Measurements from ENCODE around the gene EHF. TPM values are rescaled to one million over a fixed set of nuclear protein-coding genes. Genes with fewer than 3 reads are reported as not detected.

Gene EHF
- total RNA-seq, 1 donor from 2014 or later: not detected

DNA sequence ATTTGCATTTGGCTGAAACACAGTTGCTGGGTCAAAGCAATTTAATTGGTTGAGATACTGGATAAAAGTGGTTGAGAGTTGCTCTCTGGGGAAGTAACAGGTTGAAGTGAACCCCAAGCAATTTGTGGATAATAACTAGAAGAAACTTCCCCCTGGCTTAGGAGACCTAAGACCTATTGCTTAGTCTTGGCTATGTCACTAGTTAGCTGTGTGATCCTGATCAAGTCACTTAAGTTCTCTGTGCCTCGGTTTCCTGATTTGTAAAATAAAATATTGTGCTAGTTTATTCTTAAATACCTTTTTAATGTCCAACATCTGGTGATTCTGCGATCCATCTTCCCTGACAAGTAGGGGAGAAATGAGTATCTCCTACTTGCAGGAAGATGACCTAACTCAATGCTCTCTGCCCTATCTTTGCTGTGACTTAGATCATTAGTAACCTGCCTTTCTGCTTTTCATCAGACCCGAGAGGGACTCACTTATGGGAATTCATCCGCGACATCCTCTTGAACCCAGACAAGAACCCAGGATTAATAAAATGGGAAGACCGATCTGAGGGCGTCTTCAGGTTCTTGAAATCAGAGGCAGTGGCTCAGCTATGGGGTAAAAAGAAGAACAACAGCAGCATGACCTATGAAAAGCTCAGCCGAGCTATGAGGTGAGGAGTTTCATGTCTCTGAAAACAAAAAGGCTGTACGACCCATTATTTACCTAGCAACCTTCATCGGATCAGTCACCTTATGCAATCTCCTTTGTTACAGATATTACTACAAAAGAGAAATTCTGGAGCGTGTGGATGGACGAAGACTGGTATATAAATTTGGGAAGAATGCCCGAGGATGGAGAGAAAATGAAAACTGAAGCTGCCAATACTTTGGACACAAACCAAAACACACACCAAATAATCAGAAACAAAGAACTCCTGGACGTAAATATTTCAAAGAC, 37.5 kb downstream of the EHF start:
- no peak overlapping the region for H3K9ac ChIP-seq (ENCODE audit: low read depth in 1 of 3, low read length in 3 of 3)
- no peak overlapping the region for H3K27ac ChIP-seq (ENCODE audit: low read depth, low read length)
- peaks cover 0 to 3% (median 0%) of the 10 kb centered on the region in 3 donors for H3K4me1 ChIP-seq (ENCODE audit: control insufficient read depth in 3 of 3, insufficient read depth in 3 of 3, low read length in 3 of 3)
- H3K27me3 ChIP-seq (ENCODE audit: control insufficient read depth in 3 of 3, insufficient read depth in 3 of 3, low read length in 3 of 3): no peaks in the 10 kb centered on the region
- H3K36me3 ChIP-seq (ENCODE audit: control insufficient read depth in 3 of 3, insufficient read depth in 3 of 3, low read length in 3 of 3): no peaks in the 10 kb centered on the region
- no peaks in the 10 kb centered on the region for H3K9me3 ChIP-seq (ENCODE audit: control insufficient read depth in 3 of 3, low read length in 3 of 3)
- no peak overlapping the region for H3K4me3 ChIP-seq (ENCODE audit: low read length in 3 of 3)

GRCh38 chr11:34659096-34659733, 38.3 kb downstream of the EHF start:
- peaks cover 0 to 2% (median 0%) of the 10 kb centered on the region in 3 donors for H3K4me1 ChIP-seq (ENCODE audit: control insufficient read depth in 3 of 3, insufficient read depth in 3 of 3, low read length in 3 of 3)
- H3K4me3 ChIP-seq (ENCODE audit: low read length in 3 of 3): no peak overlapping the region
- no peaks in the 10 kb centered on the region for H3K36me3 ChIP-seq (ENCODE audit: control insufficient read depth in 3 of 3, insufficient read depth in 3 of 3, low read length in 3 of 3)
- no peak overlapping the region for H3K27ac ChIP-seq (ENCODE audit: low read depth, low read length)
- no peaks in the 10 kb centered on the region for H3K27me3 ChIP-seq (ENCODE audit: control insufficient read depth in 3 of 3, insufficient read depth in 3 of 3, low read length in 3 of 3)
- H3K9me3 ChIP-seq (ENCODE audit: control insufficient read depth in 3 of 3, low read length in 3 of 3): no peaks in the 10 kb centered on the region
- no peak overlapping the region for H3K9ac ChIP-seq (ENCODE audit: low read depth in 1 of 3, low read length in 3 of 3)

DNA sequence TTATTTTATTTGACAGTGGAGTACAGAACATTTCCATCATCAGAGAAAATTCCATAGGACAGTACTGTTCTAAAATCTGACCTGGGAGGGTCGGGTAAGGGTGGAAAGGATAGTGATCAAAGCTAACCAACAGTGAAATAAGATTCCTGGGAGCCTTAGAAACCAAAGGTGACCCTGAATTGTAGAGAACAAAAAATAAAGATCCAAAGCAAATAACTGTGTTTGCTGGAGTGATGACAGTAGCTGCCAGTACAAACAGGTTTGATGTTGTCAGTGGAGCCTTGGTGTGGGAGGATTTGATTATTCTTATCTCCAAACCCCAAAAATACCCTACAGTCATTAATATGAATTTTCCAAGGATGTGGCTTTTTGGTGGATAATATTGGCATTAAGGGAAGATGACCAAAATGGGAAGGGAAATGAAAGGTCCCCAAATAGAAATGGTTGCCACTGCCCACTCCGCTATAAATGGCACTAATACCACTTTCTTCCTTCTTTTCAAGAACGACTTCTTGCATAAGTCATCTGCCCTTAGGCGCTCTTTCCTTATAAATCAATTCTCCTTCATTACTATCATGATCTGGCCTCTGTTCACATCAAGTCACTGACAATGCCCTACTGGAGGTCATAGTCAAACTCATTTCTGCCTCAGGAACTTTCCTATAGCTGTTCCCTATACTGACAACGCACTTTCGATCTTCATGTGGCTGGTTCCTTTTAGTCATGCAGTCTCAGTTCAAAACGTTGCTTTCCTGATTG, 44.4 kb downstream of the EHF start:
- Histone ChIP-seq H3K9me3 (ENCODE audit: control insufficient read depth in 3 of 3, low read length in 3 of 3) (no peaks in the 10 kb centered on the region), H3K36me3 (ENCODE audit: control insufficient read depth in 3 of 3, insufficient read depth in 3 of 3, low read length in 3 of 3) (no peaks in the 10 kb centered on the region), H3K9ac (ENCODE audit: low read depth in 1 of 3, low read length in 3 of 3) (no peak overlapping the region), H3K4me3 (ENCODE audit: low read length in 3 of 3) (no peak overlapping the region), H3K4me1 (ENCODE audit: control insufficient read depth in 3 of 3, insufficient read depth in 3 of 3, low read length in 3 of 3) (no peaks in the 10 kb centered on the region), H3K27me3 (ENCODE audit: control insufficient read depth in 3 of 3, insufficient read depth in 3 of 3, low read length in 3 of 3) (peaks cover 0 to 5% (median 0%) of the 10 kb centered on the region in 3 donors), H3K27ac (ENCODE audit: low read depth, low read length) (no peak overlapping the region)

- Histone ChIP-seq H3K36me3 (ENCODE audit: control insufficient read depth in 3 of 3, insufficient read depth in 3 of 3, low read length in 3 of 3) (no peaks in the 10 kb centered on the region), H3K4me3 (ENCODE audit: low read length in 3 of 3) (no peak overlapping the region), H3K27me3 (ENCODE audit: control insufficient read depth in 3 of 3, insufficient read depth in 3 of 3, low read length in 3 of 3) (peaks cover 0 to 5% (median 0%) of the 10 kb centered on the region in 3 donors), H3K27ac (ENCODE audit: low read depth, low read length) (no peak overlapping the region), H3K4me1 (ENCODE audit: control insufficient read depth in 3 of 3, insufficient read depth in 3 of 3, low read length in 3 of 3) (no peaks in the 10 kb centered on the region), H3K9ac (ENCODE audit: low read depth in 1 of 3, low read length in 3 of 3) (no peak overlapping the region), H3K9me3 (ENCODE audit: control insufficient read depth in 3 of 3, low read length in 3 of 3) (no peaks in the 10 kb centered on the region)
These were observed 47.1 kb downstream of the EHF start for GRCh38 chr11:34667810-34668582.

DNA sequence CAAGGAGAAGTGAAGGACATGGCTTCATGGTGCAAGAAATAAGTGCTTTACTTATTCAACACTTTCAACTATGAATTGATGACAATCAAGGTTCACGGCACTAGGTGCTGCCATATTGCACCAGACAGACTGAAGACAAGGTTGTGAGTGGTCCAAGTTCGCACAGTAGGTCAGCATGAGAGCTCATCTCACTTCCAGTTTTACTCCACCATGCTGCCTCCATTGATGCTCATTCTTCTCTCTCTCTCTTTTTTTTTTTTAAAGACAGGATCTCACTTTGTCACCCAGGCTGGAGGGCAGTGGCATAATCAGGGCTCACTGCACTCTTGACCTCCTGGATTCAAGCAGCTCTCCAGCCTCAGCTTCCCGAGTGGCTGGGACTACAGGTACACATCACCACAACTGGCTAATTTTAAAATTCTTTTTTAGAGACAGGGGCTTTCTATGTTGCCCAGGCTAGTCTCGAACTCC, 47.7 kb downstream of the EHF start:
- Histone ChIP-seq H3K27ac (ENCODE audit: low read depth, low read length) (no peak overlapping the region), H3K4me3 (ENCODE audit: low read length in 3 of 3) (no peak overlapping the region), H3K4me1 (ENCODE audit: control insufficient read depth in 3 of 3, insufficient read depth in 3 of 3, low read length in 3 of 3) (no peaks in the 10 kb centered on the region), H3K9ac (ENCODE audit: low read depth in 1 of 3, low read length in 3 of 3) (no peak overlapping the region), H3K9me3 (ENCODE audit: control insufficient read depth in 3 of 3, low read length in 3 of 3) (no peaks in the 10 kb centered on the region), H3K36me3 (ENCODE audit: control insufficient read depth in 3 of 3, insufficient read depth in 3 of 3, low read length in 3 of 3) (no peaks in the 10 kb centered on the region), H3K27me3 (ENCODE audit: control insufficient read depth in 3 of 3, insufficient read depth in 3 of 3, low read length in 3 of 3) (peaks cover 0 to 5% (median 0%) of the 10 kb centered on the region in 3 donors)

DNA sequence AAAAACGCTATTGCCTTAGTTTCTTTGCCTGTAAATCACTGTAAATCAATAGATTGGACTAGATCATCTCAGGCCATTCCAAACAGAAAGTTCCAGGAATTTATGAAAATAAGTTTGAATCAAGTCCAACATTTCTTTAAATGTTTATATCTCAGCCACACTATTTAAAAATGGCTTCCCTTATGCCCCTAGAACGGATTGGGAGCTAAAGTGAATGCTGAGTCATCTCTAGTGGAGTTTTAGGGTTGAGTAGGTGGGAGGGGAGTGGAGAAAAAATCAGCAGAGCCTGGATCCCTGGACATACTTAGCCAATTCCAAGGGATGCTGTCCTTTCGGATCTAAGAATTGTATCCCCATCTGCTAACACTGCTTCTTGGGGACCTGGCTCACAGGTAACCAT, 48.6 kb downstream of the EHF start:
- Histone ChIP-seq H3K4me3 (ENCODE audit: low read length in 3 of 3) (no peak overlapping the region), H3K27me3 (ENCODE audit: control insufficient read depth in 3 of 3, insufficient read depth in 3 of 3, low read length in 3 of 3) (peaks cover 0 to 5% (median 0%) of the 10 kb centered on the region in 3 donors), H3K27ac (ENCODE audit: low read depth, low read length) (no peak overlapping the region), H3K4me1 (ENCODE audit: control insufficient read depth in 3 of 3, insufficient read depth in 3 of 3, low read length in 3 of 3) (no peaks in the 10 kb centered on the region), H3K36me3 (ENCODE audit: control insufficient read depth in 3 of 3, insufficient read depth in 3 of 3, low read length in 3 of 3) (no peaks in the 10 kb centered on the region), H3K9me3 (ENCODE audit: control insufficient read depth in 3 of 3, low read length in 3 of 3) (no peaks in the 10 kb centered on the region), H3K9ac (ENCODE audit: low read depth in 1 of 3, low read length in 3 of 3) (no peak overlapping the region)

DNA sequence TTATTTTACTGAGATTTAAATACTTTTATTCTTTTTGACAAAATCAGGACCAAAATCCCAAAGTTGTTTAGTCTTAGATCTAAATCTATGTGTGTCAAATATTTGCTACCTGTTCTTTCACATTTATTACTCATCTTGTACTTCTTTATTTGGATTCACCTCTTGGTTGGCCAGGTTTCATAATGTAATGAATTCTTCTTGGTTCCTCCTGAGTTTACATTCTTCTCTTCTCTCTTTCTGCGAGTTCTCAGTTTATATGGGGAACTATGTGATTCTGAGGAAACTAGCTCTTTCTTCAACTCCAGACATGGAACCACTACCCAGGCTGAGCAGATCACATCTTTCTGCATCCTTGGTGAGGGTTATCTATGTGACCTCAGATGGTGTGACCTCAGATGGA, 50.2 kb downstream of the EHF start:
- Histone ChIP-seq H3K36me3 (ENCODE audit: control insufficient read depth in 3 of 3, insufficient read depth in 3 of 3, low read length in 3 of 3) (no peaks in the 10 kb centered on the region), H3K9ac (ENCODE audit: low read depth in 1 of 3, low read length in 3 of 3) (no peak overlapping the region), H3K4me1 (ENCODE audit: control insufficient read depth in 3 of 3, insufficient read depth in 3 of 3, low read length in 3 of 3) (no peaks in the 10 kb centered on the region), H3K27ac (ENCODE audit: low read depth, low read length) (no peak overlapping the region), H3K9me3 (ENCODE audit: control insufficient read depth in 3 of 3, low read length in 3 of 3) (no peaks in the 10 kb centered on the region), H3K27me3 (ENCODE audit: control insufficient read depth in 3 of 3, insufficient read depth in 3 of 3, low read length in 3 of 3) (peaks cover 0 to 5% (median 0%) of the 10 kb centered on the region in 3 donors), H3K4me3 (ENCODE audit: low read length in 3 of 3) (no peak overlapping the region)

DNA sequence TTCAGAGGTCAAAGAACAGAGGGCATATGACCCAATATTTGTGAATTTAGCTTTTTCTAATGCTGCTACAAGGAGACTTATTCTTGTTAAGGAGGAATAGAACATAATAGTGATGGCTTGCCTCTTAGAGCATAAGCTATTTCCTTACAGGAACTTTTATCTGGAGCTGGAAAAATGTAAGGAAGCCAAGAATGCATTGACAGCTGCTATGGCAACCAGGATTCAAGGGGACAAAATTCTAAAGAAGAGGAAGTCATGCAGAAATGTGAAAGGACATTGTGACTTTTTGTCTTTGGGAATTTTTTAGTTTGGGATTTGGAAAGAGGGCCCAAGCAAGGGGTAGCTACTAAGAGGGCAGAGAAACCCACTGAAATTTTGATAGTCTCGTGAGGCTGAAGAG, 51.1 kb downstream of the EHF start:
- Histone ChIP-seq H3K36me3 (ENCODE audit: control insufficient read depth in 3 of 3, insufficient read depth in 3 of 3, low read length in 3 of 3) (no peaks in the 10 kb centered on the region), H3K9me3 (ENCODE audit: control insufficient read depth in 3 of 3, low read length in 3 of 3) (no peaks in the 10 kb centered on the region), H3K9ac (ENCODE audit: low read depth in 1 of 3, low read length in 3 of 3) (no peak overlapping the region), H3K27ac (ENCODE audit: low read depth, low read length) (no peak overlapping the region), H3K4me1 (ENCODE audit: control insufficient read depth in 3 of 3, insufficient read depth in 3 of 3, low read length in 3 of 3) (no peaks in the 10 kb centered on the region), H3K27me3 (ENCODE audit: control insufficient read depth in 3 of 3, insufficient read depth in 3 of 3, low read length in 3 of 3) (peaks cover 0 to 5% (median 0%) of the 10 kb centered on the region in 3 donors), H3K4me3 (ENCODE audit: low read length in 3 of 3) (no peak overlapping the region)

- H3K36me3 ChIP-seq (ENCODE audit: control insufficient read depth in 3 of 3, insufficient read depth in 3 of 3, low read length in 3 of 3): no peaks in the 10 kb centered on the region
- no peaks in the 10 kb centered on the region for H3K9me3 ChIP-seq (ENCODE audit: control insufficient read depth in 3 of 3, low read length in 3 of 3)
- no peak overlapping the region for H3K4me3 ChIP-seq (ENCODE audit: low read length in 3 of 3)
- H3K4me1 ChIP-seq (ENCODE audit: control insufficient read depth in 3 of 3, insufficient read depth in 3 of 3, low read length in 3 of 3): no peaks in the 10 kb centered on the region
- no peaks in the 10 kb centered on the region for H3K27me3 ChIP-seq (ENCODE audit: control insufficient read depth in 3 of 3, insufficient read depth in 3 of 3, low read length in 3 of 3)
- no peak overlapping the region for H3K27ac ChIP-seq (ENCODE audit: low read depth, low read length)
- no peak overlapping the region for H3K9ac ChIP-seq (ENCODE audit: low read depth in 1 of 3, low read length in 3 of 3)
These were observed 53.1 kb downstream of the EHF start for GRCh38 chr11:34674038-34674437.

Measured in skeletal muscle tissue (tissue), 4 donors.